Neural cell (in vitro differentiated cells): ENCODE measurements around the gene TCF12. TPM values are rescaled to one million over a fixed set of nuclear protein-coding genes. Genes with fewer than 3 reads are reported as not detected.
"Not testable (repeated sequence)": the region's sequence is repeated elsewhere in the genome, so short reads cannot be mapped to it uniquely, and the experiment has no call there.

Source experiments
- H2AFZ ChIP-seq: fragments of 200-600, 300-800 bp; sonication (generic), shearing (Covaris generic); 2 replicates; pipeline ENCODE4 v1.6.0; 2014; ENCODE audit warnings: low read depth, mild to moderate bottlenecking, antibody characterized with exemption, low read length, moderate library complexity
- H3F3A ChIP-seq: fragments of 200-600 bp; shearing (Covaris generic); 2 replicates; pipeline ENCODE4 v1.6.1; 2016; ENCODE audit warnings: mild to moderate bottlenecking, moderate library complexity, mixed read lengths, antibody characterized with exemption, low read length; ENCODE audit not compliant: insufficient read depth, poor library complexity, severe bottlenecking
- H3K27ac ChIP-seq: fragments of 200-600, 300-800 bp; sonication (generic), shearing (Covaris generic); 2 replicates; pipeline ENCODE4 v1.5.1; 2014; ENCODE audit warnings: mild to moderate bottlenecking, low read length, moderate library complexity
- H3K27me3 ChIP-seq: fragments of 300-800, 200-600 bp; sonication (generic), shearing (Covaris generic); 2 replicates; pipeline ENCODE4 v1.6.0; 2014; ENCODE audit warnings: mild to moderate bottlenecking, low read depth, low read length, moderate library complexity; ENCODE audit not compliant: insufficient read depth
- H3K36me3 ChIP-seq: fragments of 300-800, 200-600 bp; sonication (generic), shearing (Covaris generic); 2 replicates; pipeline ENCODE4 v1.5.1; 2014; ENCODE audit warnings: mild to moderate bottlenecking, antibody characterized with exemption, low read length, moderate library complexity; ENCODE audit not compliant: insufficient read depth
- H3K4me2 ChIP-seq: fragments of 300-800, 200-600 bp; sonication (generic), shearing (Covaris generic); 2 replicates; pipeline ENCODE4 v1.6.0; 2014; ENCODE audit warnings: mild to moderate bottlenecking, low read length
- H3K4me3 ChIP-seq: fragments of 300-800, 200-600 bp; sonication (generic), shearing (Covaris generic); 2 replicates; pipeline ENCODE4 v1.5.1; 2014; ENCODE audit warnings: mild to moderate bottlenecking, low read length, moderate library complexity
- H3K79me2 ChIP-seq: fragments of 200-600 bp; shearing (Covaris generic); replicated peaks from 2 replicates; pipeline ENCODE4 v1.6.0; 2014; ENCODE audit warnings: mild to moderate bottlenecking, low read length, moderate library complexity; ENCODE audit not compliant: insufficient read depth
- H3K9ac ChIP-seq: fragments of 300-800, 200-600 bp; sonication (generic), shearing (Covaris generic); 2 replicates; pipeline ENCODE4 v1.6.1; 2016; ENCODE audit warnings: mild to moderate bottlenecking, low read length, mixed read lengths
- H3K9me2 ChIP-seq: fragments of 200-600 bp; shearing (Covaris generic); 2 replicates; pipeline ENCODE4 v1.6.1; 2016; ENCODE audit warnings: mild to moderate bottlenecking, low read length, mixed read lengths; ENCODE audit not compliant: insufficient read depth
- H3K9me3 ChIP-seq: fragments of 200-600, 300-800 bp; sonication (generic), shearing (Covaris generic); 2 replicates; pipeline ENCODE4 v1.6.1; 2016; ENCODE audit warnings: mild to moderate bottlenecking, mixed run types, low read length, moderate library complexity, mixed read lengths
- H4K20me1 ChIP-seq: fragments of 200-600 bp; shearing (Covaris generic); 2 replicates; pipeline ENCODE4 v1.6.1; 2016; ENCODE audit warnings: mild to moderate bottlenecking, mixed run types; ENCODE audit not compliant: insufficient read depth
- EP300 ChIP-seq: fragments of 450-650 bp; conservative IDR thresholded peaks from 2 replicates; pipeline ENCODE4 v1.6.1; 2014; ENCODE audit warnings: antibody characterized with exemption, mild to moderate bottlenecking, moderate library complexity; ENCODE audit not compliant: poor library complexity, severe bottlenecking
- EZH2 ChIP-seq: fragments of 200-600, 300-800 bp; shearing (Covaris generic), sonication (generic); IDR thresholded peaks from 2 replicates; pipeline ENCODE4 v1.6.1; 2014; ENCODE audit warnings: antibody characterized with exemption, low read length, borderline replicate concordance, mild to moderate bottlenecking; ENCODE audit not compliant: insufficient read depth, poor library complexity, severe bottlenecking
- MXI1 ChIP-seq: fragments of 450-650 bp; conservative IDR thresholded peaks from 2 replicates; pipeline ENCODE4 v1.6.1; 2014; ENCODE audit warnings: antibody characterized with exemption, mild to moderate bottlenecking; ENCODE audit not compliant: poor library complexity, severe bottlenecking
- POLR2AphosphoS5 ChIP-seq: IDR thresholded peaks from 2 replicates; pipeline ENCODE4 v1.6.1; 2012
- RAD21 ChIP-seq: fragments of 450-650 bp; conservative IDR thresholded peaks from 2 replicates; pipeline ENCODE4 v1.6.1; 2014; ENCODE audit warnings: antibody characterized with exemption, mild to moderate bottlenecking, moderate library complexity
- REST ChIP-seq: IDR thresholded peaks from 2 replicates; pipeline ENCODE4 v1.6.1; 2012; ENCODE audit warnings: borderline replicate concordance
- SMC3 ChIP-seq: fragments of 450-650 bp; conservative IDR thresholded peaks from 2 replicates; pipeline ENCODE4 v1.6.1; 2014; ENCODE audit warnings: antibody characterized with exemption, mild to moderate bottlenecking, moderate library complexity; ENCODE audit not compliant: poor library complexity
- TAF1 ChIP-seq: IDR thresholded peaks from 2 replicates; pipeline ENCODE4 v1.6.1; 2012; ENCODE audit warnings: low read depth
- polyA plus RNA-seq: library from polyadenylated mRNA; depleted of rRNA; stranded (reverse); fragments of >200 nt; gene quantifications from 2 replicates; pipeline ENCODE4 v1.2.3, GENCODE V29; 2014
- TF ChIP-seq, protein P1 (sequence below): fragments of 450-650 bp; IDR thresholded peaks from 2 replicates; pipeline ENCODE4 v1.5.1; 2014; ENCODE audit warnings: antibody characterized with exemption, mild to moderate bottlenecking, moderate library complexity; ENCODE audit not compliant: poor library complexity, severe bottlenecking

Gene TCF12
- polyA plus RNA-seq, 1 donor from 2014 or later = 52.7 TPM

DNA sequence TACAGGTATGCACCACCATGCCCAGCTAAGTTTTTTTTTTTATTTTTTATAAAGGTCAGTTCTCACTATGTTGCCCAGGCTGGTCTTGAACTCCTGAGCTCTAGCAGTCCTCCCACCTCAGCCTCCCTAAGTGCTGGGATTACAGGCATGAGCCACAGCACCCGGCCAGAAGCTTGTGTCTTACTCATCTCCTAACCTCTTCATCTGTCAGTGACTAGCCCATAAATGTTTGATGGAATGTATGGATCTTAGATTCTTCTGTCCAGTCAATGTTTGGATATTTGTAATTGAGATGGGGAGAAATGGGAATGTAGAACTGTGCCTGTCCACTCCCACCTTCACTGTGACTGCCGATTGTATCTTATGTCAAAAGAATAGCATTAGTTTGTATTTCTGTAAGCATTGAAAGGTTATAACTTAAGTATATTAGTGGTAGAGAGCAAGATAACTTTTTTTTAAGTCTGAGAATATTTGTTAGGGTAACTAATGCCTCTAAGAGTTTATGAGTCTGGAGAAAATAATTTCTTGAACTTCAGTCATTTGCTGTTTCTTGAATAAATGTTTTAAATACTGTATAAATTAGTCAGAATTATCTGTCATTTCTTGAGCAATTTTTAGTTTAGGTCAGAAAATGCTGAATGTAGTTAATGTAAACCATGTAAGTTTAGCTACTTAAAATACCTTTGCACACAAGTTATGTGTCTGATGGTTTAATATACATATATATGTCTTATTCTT lies 242.5 kb downstream of the TCF12 start:
- H3K9me3 ChIP-seq = no peaks in the 10 kb centered on the region
- no peaks in the 10 kb centered on the region for H3F3A ChIP-seq
- no peak overlapping the region for H3K4me3 ChIP-seq
- H3K4me2 ChIP-seq = no peak overlapping the region
- no peak overlapping the region for H3K27ac ChIP-seq
- no peaks in the 10 kb centered on the region for H3K36me3 ChIP-seq
- H2AFZ ChIP-seq = no peak overlapping the region
- no peaks in the 10 kb centered on the region for H3K27me3 ChIP-seq
- no peaks in the 10 kb centered on the region for H3K79me2 ChIP-seq
- H4K20me1 ChIP-seq = no peaks in the 10 kb centered on the region
- TF ChIP-seq TAF1 = no peak
- no peak for TF ChIP-seq MXI1
- H3K9me2 ChIP-seq = no peaks in the 10 kb centered on the region
- H3K9ac ChIP-seq = no peak overlapping the region

DNA sequence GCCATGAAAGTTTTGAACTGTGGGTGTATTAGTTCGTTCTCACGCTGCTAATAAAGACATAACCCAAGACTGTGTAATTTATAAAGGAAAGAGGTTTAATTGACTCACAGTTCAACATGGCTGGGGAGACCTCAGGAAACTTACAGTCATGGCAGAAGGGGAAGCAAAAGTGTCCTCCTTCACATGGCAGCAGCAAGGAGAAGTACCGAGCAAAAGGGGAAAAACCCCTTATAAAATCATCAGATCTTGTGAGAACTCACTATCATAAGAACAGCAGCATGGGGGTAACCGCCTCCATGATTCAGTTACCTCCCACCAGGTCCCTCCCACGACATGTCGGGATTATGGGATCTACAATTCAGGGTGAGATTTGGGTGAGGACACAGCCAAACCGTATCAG lies 245.8 kb downstream of the TCF12 start:
- H3K9ac ChIP-seq, H3K27ac ChIP-seq, H3K4me2 ChIP-seq, H4K20me1 ChIP-seq, H3K79me2 ChIP-seq, H2AFZ ChIP-seq, H3K4me3 ChIP-seq, H3K9me3 ChIP-seq, H3K27me3 ChIP-seq, H3F3A ChIP-seq, H3K36me3 ChIP-seq, H3K9me2 ChIP-seq: not testable (repeated sequence)

GRCh38 chr15:57165992-57166391 lies 247.5 kb downstream of the TCF12 start:
- H3K4me2 ChIP-seq = no peak overlapping the region
- H3K9me3 ChIP-seq = no peaks in the 10 kb centered on the region
- no peak overlapping the region for H3K27ac ChIP-seq
- no peak overlapping the region for H3K4me3 ChIP-seq
- H3K79me2 ChIP-seq = no peaks in the 10 kb centered on the region
- H3K9ac ChIP-seq = no peak overlapping the region
- H3K27me3 ChIP-seq = no peaks in the 10 kb centered on the region
- H3K36me3 ChIP-seq = no peaks in the 10 kb centered on the region
- no peaks in the 10 kb centered on the region for H3K9me2 ChIP-seq
- no peak overlapping the region for H2AFZ ChIP-seq
- TF ChIP-seq, protein P1, sequence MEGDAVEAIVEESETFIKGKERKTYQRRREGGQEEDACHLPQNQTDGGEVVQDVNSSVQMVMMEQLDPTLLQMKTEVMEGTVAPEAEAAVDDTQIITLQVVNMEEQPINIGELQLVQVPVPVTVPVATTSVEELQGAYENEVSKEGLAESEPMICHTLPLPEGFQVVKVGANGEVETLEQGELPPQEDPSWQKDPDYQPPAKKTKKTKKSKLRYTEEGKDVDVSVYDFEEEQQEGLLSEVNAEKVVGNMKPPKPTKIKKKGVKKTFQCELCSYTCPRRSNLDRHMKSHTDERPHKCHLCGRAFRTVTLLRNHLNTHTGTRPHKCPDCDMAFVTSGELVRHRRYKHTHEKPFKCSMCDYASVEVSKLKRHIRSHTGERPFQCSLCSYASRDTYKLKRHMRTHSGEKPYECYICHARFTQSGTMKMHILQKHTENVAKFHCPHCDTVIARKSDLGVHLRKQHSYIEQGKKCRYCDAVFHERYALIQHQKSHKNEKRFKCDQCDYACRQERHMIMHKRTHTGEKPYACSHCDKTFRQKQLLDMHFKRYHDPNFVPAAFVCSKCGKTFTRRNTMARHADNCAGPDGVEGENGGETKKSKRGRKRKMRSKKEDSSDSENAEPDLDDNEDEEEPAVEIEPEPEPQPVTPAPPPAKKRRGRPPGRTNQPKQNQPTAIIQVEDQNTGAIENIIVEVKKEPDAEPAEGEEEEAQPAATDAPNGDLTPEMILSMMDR = no peak
- TF ChIP-seq EZH2 (no peak), SMC3 (no peak), RAD21 (no peak), POLR2AphosphoS5 (no peak), EP300 (no peak), MXI1 (no peak), TAF1 (no peak), REST (no peak)
- no peaks in the 10 kb centered on the region for H3F3A ChIP-seq
- no peaks in the 10 kb centered on the region for H4K20me1 ChIP-seq
